GM19240 (cell line): ENCODE results near the gene PARVA.
"Not testable (repeated sequence)": the region's sequence is repeated elsewhere in the genome, so short reads cannot be mapped to it uniquely, and the experiment has no call there.

Experiments used
- DNase-seq: peaks from one replicate; pipeline ENCODE4 v3.0.0; 2011; ENCODE audit warnings: low spot score; ENCODE audit not compliant: insufficient read length

The PARVA gene

DNA sequence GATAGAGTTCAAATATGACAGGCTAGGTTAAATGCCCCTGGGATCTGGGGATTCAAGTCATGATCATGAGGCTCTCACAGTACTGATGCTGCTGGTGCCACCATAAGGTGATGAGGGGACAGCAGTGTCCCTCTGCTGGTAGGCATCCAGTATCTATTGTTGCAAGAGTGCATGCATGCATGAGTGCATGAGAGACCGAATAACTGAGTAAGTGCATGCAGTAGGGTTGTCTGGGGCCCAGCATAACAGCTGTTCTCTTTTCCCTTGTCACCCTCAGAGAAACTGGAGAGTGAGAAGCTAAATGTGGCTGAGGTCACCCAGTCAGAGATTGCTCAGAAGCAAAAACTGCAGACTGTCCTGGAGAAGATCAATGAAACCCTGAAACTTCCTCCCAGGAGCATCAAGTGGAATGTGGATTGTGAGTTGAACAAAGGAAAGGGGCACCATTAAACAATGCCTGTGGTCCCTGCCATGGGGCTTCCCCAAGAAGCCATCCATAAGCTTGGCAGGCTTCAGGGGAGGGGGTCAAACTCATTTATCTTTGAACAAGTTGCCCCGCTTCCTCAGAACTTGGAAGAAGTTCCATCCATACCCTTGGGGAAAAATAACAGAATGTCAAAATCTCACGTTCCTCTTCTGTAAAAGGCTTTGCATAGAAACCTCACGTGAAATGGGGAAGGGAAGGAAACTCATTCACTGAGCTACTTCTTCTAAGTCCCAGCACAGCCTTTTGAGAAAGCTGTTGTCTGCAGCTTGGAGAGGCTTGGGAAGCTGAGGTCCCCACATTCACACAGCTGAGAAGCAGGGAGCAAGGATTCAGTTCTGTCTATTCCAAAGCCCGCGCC is 119.0 kb downstream of the PARVA start:
- DNase-seq, result no peak

GRCh38 chr11:12497431-12497830 is 120.1 kb downstream of the PARVA start:
- DNase-seq, result no peak

- DNase-seq, result no peak
Measured at GRCh38 chr11:12499071-12499470, 121.7 kb downstream of the PARVA start.

GRCh38 chr11:12502046-12502445 is 124.7 kb downstream of the PARVA start:
- DNase-seq, result no peak

DNA sequence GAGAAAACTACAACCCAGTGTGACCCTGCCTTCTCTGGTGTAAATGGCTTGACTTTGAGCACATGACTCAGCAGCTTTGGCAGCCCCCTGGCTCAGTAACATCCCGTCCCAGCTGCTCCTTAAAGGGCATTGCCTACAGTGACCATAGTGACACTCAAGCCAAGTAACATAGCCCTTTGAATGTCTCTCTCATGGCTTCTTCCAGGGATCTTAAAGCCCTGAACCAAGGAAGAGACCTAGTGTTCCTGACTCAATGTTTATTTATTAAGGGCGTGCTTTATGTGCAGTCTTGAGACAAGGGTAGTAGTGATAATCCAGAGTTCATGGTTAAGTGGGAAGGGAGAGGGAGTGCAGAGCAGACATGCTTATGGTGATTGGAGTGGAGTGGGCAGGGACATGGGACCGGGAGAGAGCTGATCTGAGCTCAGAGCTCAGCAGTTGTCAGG is 125.7 kb downstream of the PARVA start:
- DNase-seq, result no peak

DNA sequence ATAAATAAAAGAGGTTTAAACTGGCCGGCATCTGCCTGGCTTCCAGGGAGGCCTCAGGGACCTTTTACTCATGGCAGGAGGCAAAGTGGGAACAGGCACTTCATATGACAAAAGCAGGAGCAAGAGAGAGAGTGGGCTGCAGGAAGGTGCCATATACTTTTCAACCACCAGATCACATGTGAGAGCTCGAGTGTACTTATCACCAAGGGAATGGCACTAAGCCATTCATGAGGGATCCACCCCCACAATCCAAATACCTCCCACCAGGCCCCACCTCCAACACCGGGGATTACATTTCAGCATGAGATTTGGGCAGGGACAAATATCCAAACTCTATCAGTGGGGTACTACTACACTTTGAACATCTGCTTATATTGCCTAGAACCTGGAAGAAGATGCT is 126.5 kb downstream of the PARVA start:
- no peak for DNase-seq

- no peak for DNase-seq
Measured at GRCh38 chr11:12505183-12505582, 127.8 kb downstream of the PARVA start.

- DNase-seq, result no peak
Measured at GRCh38 chr11:12506404-12506921, 129.1 kb downstream of the PARVA start.

DNA sequence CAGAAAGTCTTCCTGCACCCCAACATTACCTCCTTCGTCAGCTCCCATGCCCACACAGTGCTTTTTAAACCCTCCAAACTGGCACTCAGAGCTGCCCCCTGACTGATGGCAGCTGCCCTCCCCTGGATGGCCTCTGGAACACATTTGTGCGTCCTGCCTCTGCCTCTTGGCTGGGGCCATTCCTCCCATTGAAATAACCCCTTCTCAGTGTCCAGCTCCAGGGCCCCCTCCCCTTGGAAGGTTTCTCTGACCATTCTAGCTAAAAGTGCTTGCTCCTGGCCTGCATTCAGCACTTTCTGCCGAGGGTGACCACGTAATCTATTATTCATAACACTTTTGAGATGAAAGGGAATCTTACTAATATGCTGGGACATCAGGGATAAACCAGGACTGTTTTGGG is 130.0 kb downstream of the PARVA start:
- DNase-seq, result no peak

DNA sequence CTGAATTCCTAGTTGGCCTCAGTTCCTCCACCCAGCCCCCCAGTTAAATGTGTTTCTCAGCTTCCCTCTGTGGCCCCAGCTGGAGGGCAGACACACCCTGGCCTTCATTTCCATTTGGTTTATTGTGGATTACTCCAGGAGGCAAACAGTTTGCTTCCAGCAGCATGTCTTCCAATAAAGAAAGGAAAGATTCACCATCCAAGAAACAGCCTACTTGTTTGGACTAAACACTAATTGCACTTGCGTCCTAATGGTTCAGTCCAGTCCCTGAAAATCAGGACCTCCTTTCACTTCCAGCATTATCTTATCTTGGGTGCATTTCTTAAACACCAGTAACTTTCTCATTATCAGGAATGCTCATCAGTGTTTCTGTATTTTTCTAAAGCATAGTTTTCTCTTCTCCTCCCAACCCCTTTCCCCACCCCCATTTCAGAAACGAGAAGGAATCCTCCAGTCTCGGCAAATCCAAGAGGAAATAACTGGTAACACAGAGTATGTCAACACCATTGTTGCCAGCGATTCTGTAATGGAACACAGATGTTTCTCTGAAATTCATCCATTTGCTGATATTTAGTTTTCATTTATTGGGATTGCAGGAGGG is 130.9 kb downstream of the PARVA start:
- DNase-seq, result no peak

GRCh38 chr11:12509371-12509770 is 132.0 kb downstream of the PARVA start:
- DNase-seq, result no peak

DNA sequence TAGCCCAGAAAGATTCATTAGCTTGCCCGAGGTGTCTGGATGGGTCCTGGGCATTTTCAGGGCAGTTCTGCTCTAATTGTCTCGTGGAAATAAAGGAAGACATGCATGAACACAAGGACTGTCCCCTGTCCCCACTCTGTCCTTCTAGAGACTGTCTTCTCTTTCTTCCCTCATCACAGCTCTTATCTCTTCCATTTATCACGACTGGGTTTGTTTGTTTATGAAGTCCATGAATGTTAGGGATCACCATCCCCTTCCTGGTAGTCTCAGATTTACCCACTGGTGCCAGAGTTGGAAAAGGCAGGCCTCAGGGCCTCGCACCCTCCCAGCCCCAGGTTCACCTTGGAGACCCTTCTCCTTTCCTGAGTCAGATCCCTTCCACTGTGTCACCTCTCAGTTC is 134.8 kb downstream of the PARVA start:
- DNase-seq, result no peak

- no peak for DNase-seq
Measured at GRCh38 chr11:12512826-12513395, 135.5 kb downstream of the PARVA start.

DNA sequence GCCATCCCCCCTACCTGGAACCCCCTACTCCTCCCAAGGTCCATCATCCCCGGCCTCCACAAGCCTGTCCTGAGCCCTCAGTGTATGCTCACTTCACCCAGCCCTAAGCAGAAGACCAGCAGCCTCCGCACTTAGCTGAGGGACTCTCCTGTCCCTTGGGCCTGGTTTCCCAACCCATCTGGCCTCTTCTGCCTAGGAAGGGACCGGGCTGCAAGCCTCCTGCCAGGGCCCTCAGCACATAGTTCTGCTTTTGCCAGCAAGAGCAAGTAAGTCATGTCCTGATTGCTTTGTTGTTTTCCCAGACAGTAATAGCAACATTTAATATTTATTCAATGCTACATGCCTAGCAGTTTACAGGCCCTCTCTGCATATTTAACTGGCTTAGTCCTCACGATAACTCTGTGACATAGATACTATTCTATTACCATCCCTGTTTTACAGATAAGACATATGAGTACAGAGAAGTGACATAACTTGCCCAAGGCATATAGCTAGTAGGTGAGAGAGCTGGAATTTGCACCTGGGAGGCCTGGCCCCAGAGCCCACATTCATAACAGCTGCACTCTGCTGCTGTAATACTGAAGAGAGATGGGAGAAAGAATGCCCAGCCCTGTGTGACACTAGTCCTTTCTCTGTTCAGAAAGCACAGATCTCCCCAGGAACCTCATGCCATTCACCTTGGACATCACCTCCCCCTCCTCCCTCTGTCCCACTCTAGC is 139.2 kb downstream of the PARVA start:
- no peak for DNase-seq

DNA sequence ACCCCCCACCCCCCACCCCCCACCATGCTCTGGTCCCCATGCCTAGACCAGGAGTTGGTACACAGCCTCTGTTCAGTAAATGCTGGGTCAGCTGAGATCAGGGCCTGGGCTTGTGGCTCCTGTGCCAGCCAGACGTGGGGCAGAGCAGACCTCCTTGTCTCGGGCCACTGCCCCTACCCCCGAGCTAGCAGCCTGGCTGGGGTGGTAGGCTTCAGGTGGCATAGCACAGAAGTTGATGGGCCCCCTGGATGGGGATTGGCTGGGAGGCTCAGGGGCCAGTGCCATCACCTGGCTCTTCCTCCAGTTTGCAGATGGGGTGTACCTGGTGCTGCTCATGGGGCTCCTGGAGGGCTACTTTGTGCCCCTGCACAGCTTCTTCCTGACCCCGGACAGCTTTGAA is 139.9 kb downstream of the PARVA start:
- no peak for DNase-seq

DNA sequence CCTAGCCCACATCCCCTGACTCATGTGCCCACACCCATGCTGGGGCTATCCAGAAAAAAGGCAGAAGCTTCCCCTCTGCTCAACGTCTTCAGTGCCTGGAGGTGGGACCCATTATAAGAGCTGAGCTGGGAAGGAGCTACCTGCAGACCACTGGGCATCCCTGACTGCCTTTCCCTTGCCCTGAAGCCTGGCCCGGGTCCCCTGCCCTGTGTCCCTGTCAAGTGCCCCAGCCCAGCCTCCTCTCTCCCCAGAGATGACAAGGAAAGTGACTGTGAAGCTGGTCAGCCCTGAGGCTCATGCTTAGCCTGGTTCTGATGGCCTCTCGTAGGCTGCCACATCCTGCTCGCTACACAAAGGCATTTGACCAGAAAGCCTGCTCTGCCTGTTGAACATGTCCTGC is 140.4 kb downstream of the PARVA start:
- no peak for DNase-seq

GRCh38 chr11:12518606-12519385 is 141.4 kb downstream of the PARVA start:
- DNase-seq, result no peak

DNA sequence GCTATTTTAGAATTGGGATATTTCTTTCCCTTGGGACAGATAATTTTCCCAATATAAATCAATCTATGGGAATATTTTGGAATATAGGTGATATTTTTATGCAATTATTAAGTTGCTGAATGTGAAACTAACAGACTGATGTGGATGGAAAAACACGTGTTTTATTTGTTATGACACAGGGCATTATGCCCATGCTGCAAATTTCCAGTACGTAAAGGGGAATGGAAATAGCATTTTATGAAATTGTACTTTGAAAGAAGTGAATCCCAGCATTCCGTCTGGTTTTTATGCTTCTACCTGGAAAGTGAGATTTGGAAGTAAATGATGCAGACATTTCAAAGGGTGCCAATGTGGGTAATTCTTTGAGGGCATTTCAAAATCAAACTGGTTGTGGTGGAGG is 142.7 kb downstream of the PARVA start:
- DNase-seq, result no peak

DNA sequence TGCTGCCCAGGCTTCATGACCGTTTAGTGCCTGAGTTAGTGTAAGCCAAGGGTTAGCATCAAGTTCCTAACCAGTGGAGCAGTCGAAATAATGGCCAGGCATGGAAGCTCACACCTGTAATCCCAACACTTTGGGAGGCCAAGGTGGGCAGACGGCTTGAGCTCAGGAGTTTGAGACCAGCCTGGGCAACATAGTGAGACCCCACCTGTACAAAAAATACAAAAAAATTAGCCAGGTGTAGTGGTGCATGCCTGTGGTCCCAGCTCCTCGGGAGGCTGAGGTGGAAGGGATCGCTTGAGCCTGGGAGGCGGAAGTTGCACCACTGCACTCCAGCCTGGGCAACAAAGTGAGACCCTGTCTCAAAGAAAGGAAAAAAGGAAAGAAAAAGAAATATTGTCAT is 143.2 kb downstream of the PARVA start:
- not testable (repeated sequence) for DNase-seq

- no peak for DNase-seq
Measured at GRCh38 chr11:12523180-12523924, 146.0 kb downstream of the PARVA start.
